Eye (tissue), 1 donor: ENCODE results near the gene PLA2G2D.
"Not testable (repeated sequence)": the region's sequence is repeated elsewhere in the genome, so short reads cannot be mapped to it uniquely, and the experiment has no call there.

Experiments
- DNase-seq: peaks from one replicate; pipeline ENCODE4 v3.0.0-alpha.2; 2015

The PLA2G2D gene

GRCh38 chr1:20142001-20142710 is 22.8 kb upstream of the PLA2G2D start:
- no peak for DNase-seq

DNA sequence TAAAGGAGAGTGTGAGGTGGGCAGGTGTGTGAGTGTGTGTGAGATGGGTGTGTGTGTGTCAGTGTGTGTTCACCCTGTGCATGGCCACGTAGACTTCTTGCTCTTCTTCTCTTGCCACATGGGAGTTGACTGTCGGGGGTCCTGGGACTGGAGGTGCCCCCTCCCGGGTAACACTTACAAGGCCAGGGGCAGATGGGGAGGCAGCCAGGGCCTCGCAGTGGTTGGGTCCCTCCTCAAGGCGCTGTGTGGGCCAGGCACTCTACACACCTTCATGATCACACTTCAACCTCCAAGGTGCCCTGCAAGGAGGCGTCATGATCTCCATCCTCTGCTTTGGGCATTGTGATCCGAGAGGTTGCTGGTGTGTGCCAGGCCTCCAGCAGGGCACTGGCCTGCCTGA is 22.1 kb upstream of the PLA2G2D start:
- DNase-seq, result no peak

GRCh38 chr1:20141001-20141400 is 21.7 kb upstream of the PLA2G2D start:
- DNase-seq, result no peak

- no peak for DNase-seq
These were observed 20.7 kb upstream of the PLA2G2D start for GRCh38 chr1:20139776-20140612.

DNA sequence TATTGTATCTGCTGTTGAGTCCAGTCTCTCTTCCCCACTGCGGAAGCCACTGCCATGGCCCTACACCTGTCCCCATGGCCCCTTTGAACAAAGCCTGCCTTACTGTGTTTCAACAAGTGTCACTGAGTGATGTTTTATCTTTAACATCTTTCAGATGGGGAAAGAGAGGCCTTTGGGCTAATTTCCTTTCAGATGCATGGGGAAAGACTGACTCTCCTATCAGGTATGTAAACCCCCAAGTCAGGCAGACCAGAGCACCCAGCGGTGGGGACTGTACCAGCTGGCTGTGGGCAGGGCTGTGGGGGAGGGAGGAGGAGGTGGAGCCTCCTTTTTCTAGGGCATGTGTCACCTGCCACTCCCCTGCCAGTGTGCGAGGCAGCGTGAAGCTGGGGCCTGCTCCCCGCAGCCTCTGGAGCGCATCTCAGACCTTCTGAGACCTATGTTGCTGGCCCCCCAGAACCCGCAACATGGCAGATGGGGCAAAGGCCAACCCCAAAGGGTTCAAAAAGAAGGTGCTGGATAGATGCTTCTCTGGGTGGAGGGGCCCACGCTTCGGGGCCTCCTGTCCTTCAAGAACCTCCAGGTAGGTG is 19.7 kb upstream of the PLA2G2D start, which contains the start of gene PLA2G2F:
Gene PLA2G2F (plus strand): TSS at position 363 of the 590 bp plus-strand sequence. CDS start 105 bp downstream, at position 468.
- no peak for DNase-seq

DNA sequence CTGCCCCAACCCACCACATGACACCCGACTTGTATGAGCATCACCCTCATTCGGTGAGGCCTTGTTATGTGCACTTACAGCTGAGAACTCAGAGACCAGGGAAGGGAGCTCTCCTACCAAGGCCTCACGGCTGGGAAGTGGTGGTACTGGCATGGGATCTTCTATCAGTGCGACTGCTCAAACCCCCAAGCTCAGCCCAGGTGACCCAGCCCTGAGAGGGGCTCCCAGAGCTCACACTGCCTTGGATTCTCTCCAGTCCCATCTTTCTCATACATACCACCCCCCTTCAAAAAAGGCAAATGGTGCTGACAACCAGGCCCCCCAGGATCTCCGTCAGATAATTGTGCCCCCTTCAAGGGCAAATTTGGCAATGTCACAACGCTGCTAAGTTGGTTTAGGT is 19.0 kb upstream of the PLA2G2D start:
- DNase-seq, result no peak

DNA sequence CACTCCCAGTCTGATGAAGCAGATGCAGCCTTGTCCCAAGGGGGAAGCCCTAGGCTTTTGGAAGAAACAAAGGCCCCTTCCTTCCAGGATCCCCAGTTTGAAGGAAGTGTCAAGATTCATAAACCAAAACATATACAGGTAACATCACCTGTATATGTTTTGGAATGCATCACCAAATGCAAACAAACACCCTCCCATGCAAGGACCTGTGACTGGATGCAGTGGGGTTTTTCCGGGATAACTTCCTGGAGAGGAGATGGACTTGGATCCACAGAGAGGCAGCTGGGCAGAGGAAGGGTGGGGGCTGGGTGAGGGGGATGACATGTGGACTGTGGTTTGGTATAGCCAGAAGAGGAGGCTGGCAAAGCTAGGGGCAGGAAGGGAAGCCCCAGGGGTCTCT is 18.3 kb upstream of the PLA2G2D start:
- no peak for DNase-seq

GRCh38 chr1:20137055-20137454 is 17.7 kb upstream of the PLA2G2D start:
- DNase-seq, result no peak

DNA sequence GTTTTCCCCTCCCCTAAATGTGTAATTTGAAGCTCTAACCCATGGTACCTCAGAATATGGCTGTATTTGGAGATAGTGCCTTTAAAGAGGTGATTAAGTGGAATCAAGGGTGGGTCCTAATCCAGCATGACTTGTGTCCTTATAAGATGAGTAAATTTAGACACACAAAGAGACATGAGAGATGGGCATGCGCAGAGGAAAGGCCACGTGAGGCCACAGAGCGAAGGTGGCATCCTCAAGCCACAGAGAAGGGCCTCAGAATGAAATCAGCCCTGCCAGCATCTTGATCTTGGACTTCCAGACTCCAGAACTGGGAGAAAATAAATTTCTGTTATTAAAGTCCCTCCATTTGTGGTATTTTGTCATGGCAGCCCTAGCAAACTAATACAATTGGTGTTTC is 16.9 kb upstream of the PLA2G2D start:
- DNase-seq, result no peak

DNA sequence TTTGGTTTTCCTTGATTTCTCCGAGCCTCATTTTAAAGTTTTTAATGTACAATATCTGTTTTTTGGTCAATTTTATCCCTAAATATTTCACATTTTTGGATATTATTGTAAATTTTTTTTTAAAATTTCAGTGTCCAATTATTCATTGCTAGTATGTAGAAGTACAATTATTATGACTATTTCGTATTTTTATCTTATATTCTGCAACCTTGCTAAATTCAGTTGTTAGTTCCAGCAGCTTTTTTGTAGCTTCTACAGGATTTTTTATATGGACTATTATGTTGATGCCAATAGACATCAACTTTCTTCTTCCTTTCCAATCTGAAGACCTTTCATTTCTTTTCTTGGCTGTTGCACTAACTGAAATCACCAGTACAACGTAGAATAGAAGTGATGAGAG is 15.7 kb upstream of the PLA2G2D start:
- no peak for DNase-seq

- not testable (repeated sequence) for DNase-seq
These were observed 11.2 kb upstream of the PLA2G2D start for GRCh38 chr1:20130518-20130917.

GRCh38 chr1:20126806-20127440 is 7.6 kb upstream of the PLA2G2D start:
- DNase-seq, result no peak

GRCh38 chr1:20126041-20126805 is 6.9 kb upstream of the PLA2G2D start:
- DNase-seq, result no peak

GRCh38 chr1:20125100-20125499 is 5.8 kb upstream of the PLA2G2D start:
- DNase-seq, result no peak

GRCh38 chr1:20124456-20125057 is 5.2 kb upstream of the PLA2G2D start:
- no peak for DNase-seq

- DNase-seq, result no peak
These were observed 4.6 kb upstream of the PLA2G2D start for GRCh38 chr1:20123722-20124455.

DNA sequence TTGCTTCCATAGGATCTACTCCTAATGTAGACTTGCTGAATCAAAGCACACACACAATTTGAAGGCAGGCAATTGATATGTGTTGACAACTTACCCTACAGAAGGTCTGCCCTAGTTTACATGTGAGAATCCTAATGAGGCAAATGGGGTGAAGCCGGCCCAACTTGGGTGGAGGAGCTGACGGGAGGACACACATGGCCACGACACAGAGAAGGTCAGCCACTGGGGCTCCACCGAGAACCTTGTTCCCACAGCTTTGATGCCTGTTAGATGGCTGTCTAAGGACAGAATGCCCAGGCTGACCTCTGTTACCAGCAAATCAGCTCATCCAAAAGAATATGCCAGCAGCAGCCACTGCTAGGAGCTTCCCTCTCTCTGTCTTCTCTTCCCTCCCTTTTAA is 1.5 kb upstream of the PLA2G2D start:
- no peak for DNase-seq

- no peak for DNase-seq
These were observed 2.1 kb downstream of the PLA2G2D start for GRCh38 chr1:20117236-20117635.

GRCh38 chr1:20115916-20116315 is 3.4 kb downstream of the PLA2G2D start:
- no peak for DNase-seq

- DNase-seq, result no peak
These were observed 3.9 kb downstream of the PLA2G2D start for GRCh38 chr1:20115479-20115878.

DNA sequence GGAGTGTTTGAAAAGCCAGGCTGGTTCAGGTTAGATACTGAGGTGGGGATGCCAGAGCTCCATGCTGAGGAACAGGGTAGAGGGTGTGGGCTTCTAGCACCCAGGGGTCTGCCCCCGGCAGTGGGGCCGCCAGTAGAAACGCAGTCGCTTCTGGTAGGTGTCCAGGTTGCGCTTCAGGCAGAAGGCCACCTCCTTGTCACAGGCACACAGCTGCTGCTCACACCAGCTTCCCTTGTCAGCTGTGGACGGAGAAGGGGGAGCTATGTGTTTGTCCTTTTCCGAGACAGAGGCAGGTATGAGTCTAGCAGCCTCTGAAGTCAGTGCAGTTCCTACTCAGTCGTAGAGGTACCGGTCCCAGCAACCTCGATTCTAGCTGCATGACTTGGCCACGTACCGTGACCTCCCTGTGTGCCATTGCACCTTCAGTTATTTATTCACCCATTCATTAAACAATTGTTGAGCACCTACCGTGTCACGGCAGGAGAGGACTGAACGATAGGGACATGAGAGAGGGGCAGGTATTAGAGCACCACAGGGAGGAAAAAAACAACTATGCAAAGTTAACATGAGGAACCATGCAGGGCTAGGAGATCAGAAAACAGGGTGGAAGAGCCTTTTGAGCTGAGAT is 5.2 kb downstream of the PLA2G2D start:
- DNase-seq, result no peak
